ENCODE measurements around the gene FBXO31.

FBXO31 gene

GRCh38 chr16:87305505-87306391 lies 77.8 kb downstream of the FBXO31 start:
- DNase-seq: peak; percentile 76

GRCh38 chr16:87304951-87305350 lies 78.6 kb downstream of the FBXO31 start:
- no peak for DNase-seq

GRCh38 chr16:87303962-87304521 lies 79.5 kb downstream of the FBXO31 start:
- DNase-seq: no peak

- DNase-seq: no peak
Observed at GRCh38 chr16:87303431-87303930, 80.1 kb downstream of the FBXO31 start.

GRCh38 chr16:87298857-87299465 lies 84.6 kb downstream of the FBXO31 start:
- no peak for DNase-seq

GRCh38 chr16:87297918-87298631 lies 85.5 kb downstream of the FBXO31 start:
- peak; percentile 43 for DNase-seq

- DNase-seq: no peak
Observed at GRCh38 chr16:87297407-87297806, 86.2 kb downstream of the FBXO31 start.

GRCh38 chr16:87295661-87296531 lies 87.7 kb downstream of the FBXO31 start:
- DNase-seq: no peak

- no peak for DNase-seq
Observed at GRCh38 chr16:87295259-87295658, 88.3 kb downstream of the FBXO31 start.

GRCh38 chr16:87293990-87294389 lies 89.6 kb downstream of the FBXO31 start:
- DNase-seq: no peak

- DNase-seq: no peak
Observed at GRCh38 chr16:87291944-87292343, 91.6 kb downstream of the FBXO31 start.

GRCh38 chr16:87288753-87289362 lies 94.7 kb downstream of the FBXO31 start:
- peak; percentile 99 for DNase-seq

- DNase-seq: no peak
Observed at GRCh38 chr16:87286839-87287626, 96.5 kb downstream of the FBXO31 start.

GRCh38 chr16:87284183-87284582 lies 99.4 kb downstream of the FBXO31 start:
- no peak for DNase-seq

- DNase-seq: no peak
Observed at GRCh38 chr16:87279094-87279658, 104.4 kb downstream of the FBXO31 start.

- peak; percentile 77 for DNase-seq
Observed at GRCh38 chr16:87278191-87279093, 105.1 kb downstream of the FBXO31 start.

Data from fibroblast of upper back skin (primary cell).